Measurements from ENCODE around the gene ZNF185. TPM values are rescaled to one million over a fixed set of nuclear protein-coding genes. Genes with fewer than 3 reads are reported as not detected.

Gene ZNF185
- total and polyA plus RNA-seq, 10 donors, result 2.0 to 13.8 (median 7.8) TPM

DNA sequence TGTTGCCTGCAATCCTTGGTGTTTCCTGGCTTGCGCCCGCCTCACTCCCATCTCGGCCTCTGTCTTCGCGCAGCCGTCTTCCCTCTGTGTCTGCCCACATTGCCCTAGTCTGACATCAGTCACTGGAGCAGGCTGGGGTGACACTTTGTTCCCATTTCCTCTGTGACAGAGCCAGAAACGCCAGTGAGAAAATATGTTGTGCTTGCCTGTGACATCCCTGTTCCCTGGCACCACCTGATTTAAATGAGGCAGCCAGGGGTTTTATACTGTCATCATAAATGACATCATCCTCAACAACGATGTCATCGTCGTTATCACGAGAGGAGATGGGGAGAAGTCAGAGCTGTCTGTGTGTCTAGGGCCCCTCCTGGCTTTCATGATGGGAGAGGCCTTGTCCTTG, 29.1 kb downstream of the ZNF185 start:
- no peak overlapping the region for H3K27ac ChIP-seq
- WGBS, 5 donors, result 81 to 89% (median 83%) methylated on average over 7 to 11 of the region's 11 CpGs
- DNase-seq, result no peak
- H3K36me3 ChIP-seq, result no peaks in the 10 kb centered on the region
- TF ChIP-seq POLR2A (IDR thresholded peaks at IDR 0.05) (no peak), POLR2AphosphoS5 (IDR thresholded peaks at IDR 0.05) (no peak)
- TF ChIP-seq, protein P1, sequence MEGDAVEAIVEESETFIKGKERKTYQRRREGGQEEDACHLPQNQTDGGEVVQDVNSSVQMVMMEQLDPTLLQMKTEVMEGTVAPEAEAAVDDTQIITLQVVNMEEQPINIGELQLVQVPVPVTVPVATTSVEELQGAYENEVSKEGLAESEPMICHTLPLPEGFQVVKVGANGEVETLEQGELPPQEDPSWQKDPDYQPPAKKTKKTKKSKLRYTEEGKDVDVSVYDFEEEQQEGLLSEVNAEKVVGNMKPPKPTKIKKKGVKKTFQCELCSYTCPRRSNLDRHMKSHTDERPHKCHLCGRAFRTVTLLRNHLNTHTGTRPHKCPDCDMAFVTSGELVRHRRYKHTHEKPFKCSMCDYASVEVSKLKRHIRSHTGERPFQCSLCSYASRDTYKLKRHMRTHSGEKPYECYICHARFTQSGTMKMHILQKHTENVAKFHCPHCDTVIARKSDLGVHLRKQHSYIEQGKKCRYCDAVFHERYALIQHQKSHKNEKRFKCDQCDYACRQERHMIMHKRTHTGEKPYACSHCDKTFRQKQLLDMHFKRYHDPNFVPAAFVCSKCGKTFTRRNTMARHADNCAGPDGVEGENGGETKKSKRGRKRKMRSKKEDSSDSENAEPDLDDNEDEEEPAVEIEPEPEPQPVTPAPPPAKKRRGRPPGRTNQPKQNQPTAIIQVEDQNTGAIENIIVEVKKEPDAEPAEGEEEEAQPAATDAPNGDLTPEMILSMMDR (IDR thresholded peaks at IDR 0.05 in 8 of 11, conservative IDR thresholded peaks at IDR 0.05 in 3 of 11), result no peak
- no peaks in the 10 kb centered on the region for H3K4me1 ChIP-seq
- no peaks in the 10 kb centered on the region for H3K9me3 ChIP-seq
- intact Hi-C loops (cut with DNase I; ENCODE audit: low total_unique reads), result no loop called here
- H3K27me3 ChIP-seq (replicated peaks in 1 of 7), result peaks cover 0 to 13% (median 0%) of the 10 kb centered on the region in 7 donors
- no peak overlapping the region for H3K4me3 ChIP-seq

GRCh38 chrX:152927858-152928760, 30.2 kb downstream of the ZNF185 start:
- peaks cover 0 to 13% (median 0%) of the 10 kb centered on the region in 7 donors for H3K27me3 ChIP-seq (replicated peaks in 1 of 7)
- H3K9me3 ChIP-seq, result no peaks in the 10 kb centered on the region
- peak; percentile 36 for DNase-seq
- no peak overlapping the region for H3K4me3 ChIP-seq
- H3K36me3 ChIP-seq, result no peaks in the 10 kb centered on the region
- no peaks in the 10 kb centered on the region for H3K4me1 ChIP-seq
- no peak overlapping the region for H3K27ac ChIP-seq
- WGBS, 5 donors, result 77 to 93% (median 80%) methylated on average over 17 to 18 of the region's 18 CpGs; no CpG with 5 or more reads in 1 of the 5 donors
- intact Hi-C loops (cut with DNase I; ENCODE audit: low total_unique reads), result no loop called here
- no peak for TF ChIP-seq POLR2A (IDR thresholded peaks at IDR 0.05)
- no peak for TF ChIP-seq POLR2AphosphoS5 (IDR thresholded peaks at IDR 0.05)
- TF ChIP-seq, protein P1 (IDR thresholded peaks at IDR 0.05 in 8 of 11, conservative IDR thresholded peaks at IDR 0.05 in 3 of 11), result no peak

DNA sequence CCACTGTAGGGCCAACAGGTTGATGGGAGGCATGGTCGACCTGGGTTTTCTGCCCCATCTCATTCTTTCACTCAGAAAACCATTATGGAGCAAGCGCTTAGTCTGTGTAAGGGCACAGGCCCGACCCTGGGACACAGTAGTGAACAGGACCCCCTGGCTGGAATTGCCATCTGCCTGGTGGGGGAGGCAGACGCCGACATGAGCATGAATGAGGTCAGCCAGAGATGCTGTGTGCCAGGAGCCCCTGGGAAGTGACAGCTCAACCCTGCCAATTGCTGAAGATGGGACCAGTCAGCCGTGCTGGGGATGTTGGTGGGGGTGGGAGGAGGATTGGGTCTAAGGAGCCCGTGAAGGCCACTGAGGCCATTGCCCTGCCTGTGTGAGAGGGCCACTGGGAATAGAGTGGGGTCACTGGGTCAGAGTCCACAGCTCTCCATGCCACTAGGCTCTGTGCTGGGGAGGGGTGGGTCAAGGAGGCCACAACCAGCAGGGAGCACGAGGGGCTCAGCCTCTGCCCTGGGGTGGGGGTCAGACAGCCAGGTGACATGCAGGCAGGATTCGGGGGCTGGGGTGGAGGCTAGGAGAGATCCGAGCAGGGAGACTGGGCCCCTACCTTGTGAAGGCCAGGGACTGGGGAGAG, 31.0 kb downstream of the ZNF185 start:
- intact Hi-C loops (cut with DNase I; ENCODE audit: low total_unique reads), result no loop called here
- Histone ChIP-seq H3K4me3 (no peak overlapping the region), H3K36me3 (no peaks in the 10 kb centered on the region), H3K9me3 (no peaks in the 10 kb centered on the region), H3K27ac (no peak overlapping the region), H3K4me1 (no peaks in the 10 kb centered on the region), H3K27me3 (replicated peaks in 1 of 7) (peaks cover 0 to 13% (median 0%) of the 10 kb centered on the region in 7 donors)
- TF ChIP-seq POLR2A (IDR thresholded peaks at IDR 0.05) (no peak), POLR2AphosphoS5 (IDR thresholded peaks at IDR 0.05) (no peak)
- TF ChIP-seq, protein P1 (IDR thresholded peaks at IDR 0.05 in 8 of 11, conservative IDR thresholded peaks at IDR 0.05 in 3 of 11), result no peak
- WGBS, 5 donors, result 76 to 90% (median 84%) methylated on average over 5 to 10 of the region's 10 CpGs
- peak; percentile 64 for DNase-seq

DNA sequence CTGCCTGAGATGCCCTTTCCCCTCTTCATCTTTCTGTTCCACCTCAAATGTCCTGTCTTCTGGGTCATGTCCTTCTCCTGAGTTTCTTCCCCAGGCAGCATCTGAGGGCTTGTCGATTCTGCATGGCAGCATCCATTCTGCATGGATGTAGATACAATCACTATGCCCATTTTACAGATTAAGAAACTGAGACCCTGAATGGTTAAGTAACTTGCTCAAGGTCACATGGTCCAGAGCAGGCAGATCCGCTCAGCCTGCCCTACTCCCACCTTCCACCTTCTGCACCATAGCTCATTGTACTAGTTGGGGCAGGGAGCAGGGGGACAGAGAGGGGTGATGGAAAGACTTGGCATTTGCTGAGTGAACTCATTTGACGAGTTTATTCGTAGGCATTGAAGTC, 32.0 kb downstream of the ZNF185 start:
- no peaks in the 10 kb centered on the region for H3K9me3 ChIP-seq
- no peak for TF ChIP-seq POLR2AphosphoS5 (IDR thresholded peaks at IDR 0.05)
- TF ChIP-seq, protein P1 (IDR thresholded peaks at IDR 0.05 in 8 of 11, conservative IDR thresholded peaks at IDR 0.05 in 3 of 11), result no peak
- no peak for TF ChIP-seq POLR2A (IDR thresholded peaks at IDR 0.05)
- H3K27ac ChIP-seq, result no peak overlapping the region
- H3K36me3 ChIP-seq, result no peaks in the 10 kb centered on the region
- H3K4me1 ChIP-seq, result no peaks in the 10 kb centered on the region
- intact Hi-C loops (cut with DNase I; ENCODE audit: low total_unique reads), result no loop called here
- 74 to 92% (median 90%) methylated on average over 4 of the region's 4 CpGs for WGBS, 5 donors
- peak; percentile 5 for DNase-seq
- peaks cover 0 to 20% (median 0%) of the 10 kb centered on the region in 7 donors for H3K27me3 ChIP-seq (replicated peaks in 1 of 7)
- H3K4me3 ChIP-seq, result no peak overlapping the region

Data from spleen (tissue), 11 donors.